Tibial nerve (tissue), 4 donors: Measurements from ENCODE around the gene DDC.

ENCODE experiments used
- CTCF ChIP-seq, 5 experiments: fragments of 200-600 bp in 3 of 5; fragments of 450-650 bp in 2 of 5; sonication (generic) in 3 of 5; IDR thresholded peaks; one replicate each; pipeline ENCODE4 v1.5.1; 2016 to 2019; ENCODE audit warnings: antibody characterized with exemption in 5 of 5, mild to moderate bottlenecking in 3 of 5, moderate library complexity in 2 of 5
- EP300 ChIP-seq, 2 donors: sonication (generic); formaldehyde crosslinking; IDR thresholded peaks; one replicate each; pipeline ENCODE4 v1.6.1; 2017; ENCODE audit warnings: antibody characterized with exemption in 2 of 2, mild to moderate bottlenecking in 1 of 2
- POLR2A ChIP-seq, 2 donors: fragments of 450-650 bp; IDR thresholded peaks; one replicate each; pipeline ENCODE4 v1.6.1; 2017; ENCODE audit warnings: antibody characterized with exemption in 2 of 2, mild to moderate bottlenecking in 2 of 2, moderate library complexity in 2 of 2

GRCh38 chr7:50534690-50535290 is 30.4 kb downstream of the DDC start:
- TF ChIP-seq POLR2A (IDR thresholded peaks at IDR 0.05) (no peak), CTCF (IDR thresholded peaks at IDR 0.05) (no peak), EP300 (IDR thresholded peaks at IDR 0.05) (no peak)
